Chondrocyte (in vitro differentiated cells): ENCODE measurements around the gene SPINK1. TPM values are rescaled to one million over a fixed set of nuclear protein-coding genes. Genes with fewer than 3 reads are reported as not detected.

Experiments
- DNase-seq: peaks from one replicate; pipeline ENCODE4 v3.0.0; 2021; ENCODE audit warnings: mixed read lengths, low spot score
- H3K27ac Mint-ChIP-seq: one replicate; pipeline ENCODE4 v1.8.0; 2021; ENCODE audit warnings: mild to moderate bottlenecking, moderate library complexity, mixed read lengths; ENCODE audit not compliant: unreplicated experiment
- H3K27me3 Mint-ChIP-seq: 2 replicates; pipeline ENCODE4 v1.8.0; 2021; ENCODE audit warnings: low read depth, mixed read lengths
- H3K36me3 Mint-ChIP-seq: 2 replicates; pipeline ENCODE4 v1.8.0; 2021; ENCODE audit warnings: low read depth, mixed read lengths
- H3K4me1 Mint-ChIP-seq: 2 replicates; pipeline ENCODE4 v1.8.0; 2021; ENCODE audit warnings: low read depth, mild to moderate bottlenecking, mixed read lengths
- H3K4me3 Mint-ChIP-seq: one replicate; pipeline ENCODE4 v1.8.0; 2021; ENCODE audit warnings: mild to moderate bottlenecking, moderate library complexity, mixed read lengths; ENCODE audit not compliant: unreplicated experiment
- H3K9me3 Mint-ChIP-seq: 2 replicates; pipeline ENCODE4 v1.8.0; 2021; ENCODE audit warnings: low read depth, mixed read lengths
- total RNA-seq: library from RNA; stranded (reverse); gene quantifications from 3 replicates; pipeline ENCODE4 v1.2.1, GENCODE V29; 2021
- TF ChIP-seq, protein P1 (sequence below): fragments of 200-600 bp; sonication (generic); IDR thresholded peaks from 2 replicates; pipeline ENCODE4 v1.5.0; 2021; ENCODE audit warnings: antibody characterized with exemption, mild to moderate bottlenecking, moderate library complexity

Gene SPINK1
- total RNA-seq, 1 donor from 2014 or later = not detected

DNA sequence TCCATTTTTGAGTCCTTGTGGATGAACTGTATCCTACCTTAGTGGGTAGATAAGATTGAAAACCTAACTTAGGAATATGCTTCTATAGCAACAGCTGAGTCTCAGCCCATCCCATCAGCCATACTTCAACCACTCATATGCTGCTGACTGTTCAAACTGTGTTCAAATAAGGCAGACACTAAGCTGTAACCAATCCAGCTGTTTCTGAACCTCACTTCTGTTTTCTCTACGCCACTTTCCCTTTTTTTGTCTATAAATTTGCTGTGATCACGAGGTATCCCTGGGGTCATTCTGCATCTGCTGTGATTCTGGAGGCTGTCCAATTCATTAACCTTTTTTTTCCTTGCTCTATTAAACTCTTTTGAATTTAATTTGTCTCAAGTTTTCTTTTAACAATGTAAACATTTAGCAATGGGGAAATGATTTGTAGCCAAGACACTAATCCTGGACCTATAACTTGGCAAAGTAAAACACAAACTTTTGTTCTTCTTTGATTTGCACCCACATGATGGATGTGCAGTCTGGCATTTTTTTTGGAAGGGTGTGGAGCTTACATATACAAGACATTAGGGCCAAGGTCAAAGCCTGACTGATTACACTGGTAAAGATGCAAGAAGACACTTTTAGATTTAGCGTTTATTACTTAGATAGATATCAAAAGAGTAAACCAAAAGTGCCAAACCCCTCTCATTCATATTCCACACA, 32.1 kb upstream of the SPINK1 start:
- no peak for DNase-seq
- Mint-ChIP-seq H3K4me3 (no peak overlapping the region), H3K36me3 (no peaks in the 10 kb centered on the region), H3K4me1 (no peaks in the 10 kb centered on the region), H3K27me3 (peaks cover 23% of the 10 kb centered on the region), H3K9me3 (no peaks in the 10 kb centered on the region), H3K27ac (no peak overlapping the region)
- TF ChIP-seq, protein P1, sequence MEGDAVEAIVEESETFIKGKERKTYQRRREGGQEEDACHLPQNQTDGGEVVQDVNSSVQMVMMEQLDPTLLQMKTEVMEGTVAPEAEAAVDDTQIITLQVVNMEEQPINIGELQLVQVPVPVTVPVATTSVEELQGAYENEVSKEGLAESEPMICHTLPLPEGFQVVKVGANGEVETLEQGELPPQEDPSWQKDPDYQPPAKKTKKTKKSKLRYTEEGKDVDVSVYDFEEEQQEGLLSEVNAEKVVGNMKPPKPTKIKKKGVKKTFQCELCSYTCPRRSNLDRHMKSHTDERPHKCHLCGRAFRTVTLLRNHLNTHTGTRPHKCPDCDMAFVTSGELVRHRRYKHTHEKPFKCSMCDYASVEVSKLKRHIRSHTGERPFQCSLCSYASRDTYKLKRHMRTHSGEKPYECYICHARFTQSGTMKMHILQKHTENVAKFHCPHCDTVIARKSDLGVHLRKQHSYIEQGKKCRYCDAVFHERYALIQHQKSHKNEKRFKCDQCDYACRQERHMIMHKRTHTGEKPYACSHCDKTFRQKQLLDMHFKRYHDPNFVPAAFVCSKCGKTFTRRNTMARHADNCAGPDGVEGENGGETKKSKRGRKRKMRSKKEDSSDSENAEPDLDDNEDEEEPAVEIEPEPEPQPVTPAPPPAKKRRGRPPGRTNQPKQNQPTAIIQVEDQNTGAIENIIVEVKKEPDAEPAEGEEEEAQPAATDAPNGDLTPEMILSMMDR = no peak

- Mint-ChIP-seq H3K4me3 (no peak overlapping the region), H3K36me3 (no peaks in the 10 kb centered on the region), H3K9me3 (no peaks in the 10 kb centered on the region), H3K27ac (no peak overlapping the region), H3K27me3 (peaks cover 23% of the 10 kb centered on the region), H3K4me1 (peaks cover 3% of the 10 kb centered on the region)
- DNase-seq = no peak
- TF ChIP-seq, protein P1 = no peak
These were observed 29.2 kb upstream of the SPINK1 start for GRCh38 chr5:147860641-147861025.

DNA sequence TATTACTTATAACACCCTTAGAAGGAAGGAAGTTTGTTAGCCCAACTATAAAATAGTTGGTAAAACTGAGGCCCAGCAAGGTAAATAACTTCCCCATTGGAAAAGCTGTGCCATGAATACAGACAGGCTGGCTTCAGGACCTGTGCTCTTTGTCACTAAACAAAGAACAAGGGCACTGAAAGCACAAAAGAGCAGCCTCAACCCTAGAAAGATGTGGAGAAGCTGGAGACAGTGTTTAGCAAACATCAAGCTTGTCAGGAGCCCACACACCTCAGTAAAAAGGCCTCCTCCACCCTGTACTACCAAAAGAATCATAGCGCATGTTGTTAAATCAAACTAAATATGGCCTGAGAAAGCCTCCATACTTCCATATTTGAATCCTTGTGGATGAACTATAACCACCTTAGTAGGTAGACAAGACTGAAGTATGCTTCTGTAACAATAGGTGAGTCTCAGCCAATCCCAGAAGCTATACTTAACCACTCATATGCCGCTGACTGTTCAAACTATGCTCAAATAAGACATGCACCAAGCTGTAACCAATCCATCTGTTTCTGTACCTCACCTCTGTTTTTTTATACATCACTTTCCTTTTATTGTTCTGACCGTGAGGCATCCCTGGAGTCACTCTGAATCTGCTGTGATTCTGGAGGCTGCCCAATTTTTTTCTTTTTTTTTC, 28.6 kb upstream of the SPINK1 start:
- Mint-ChIP-seq H3K27ac (no peak overlapping the region), H3K4me1 (peaks cover 3% of the 10 kb centered on the region), H3K4me3 (no peak overlapping the region), H3K9me3 (no peaks in the 10 kb centered on the region), H3K27me3 (peaks cover 26% of the 10 kb centered on the region), H3K36me3 (no peaks in the 10 kb centered on the region)
- DNase-seq = no peak
- TF ChIP-seq, protein P1 = no peak

DNA sequence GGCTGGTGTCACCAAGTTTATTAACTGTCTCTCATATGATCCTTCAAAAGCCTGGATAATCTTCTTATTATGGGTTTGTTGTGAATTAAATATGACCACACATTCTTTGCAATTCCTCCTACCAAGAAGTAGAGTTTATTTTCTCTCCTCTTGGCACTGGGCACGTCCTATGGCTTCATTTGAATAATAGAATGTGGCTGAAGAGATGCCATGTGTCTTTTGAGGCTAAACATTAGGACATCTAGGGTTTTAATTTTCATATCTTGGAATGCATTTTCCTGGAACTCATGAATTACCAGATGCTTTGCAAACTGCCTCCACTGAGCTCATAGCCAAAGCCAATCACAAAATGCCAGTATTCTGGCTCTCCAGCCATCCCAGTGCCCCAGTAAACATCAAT, 27.1 kb upstream of the SPINK1 start:
- Mint-ChIP-seq H3K27me3 (peaks cover 30% of the 10 kb centered on the region), H3K27ac (no peak overlapping the region), H3K9me3 (no peaks in the 10 kb centered on the region), H3K4me3 (no peak overlapping the region), H3K36me3 (no peaks in the 10 kb centered on the region), H3K4me1 (peaks cover 3% of the 10 kb centered on the region)
- DNase-seq = no peak
- TF ChIP-seq, protein P1 = no peak

GRCh38 chr5:147857302-147858129, 26.0 kb upstream of the SPINK1 start:
- DNase-seq = no peak
- TF ChIP-seq, protein P1 = peak; percentile 95
- no peaks in the 10 kb centered on the region for H3K9me3 Mint-ChIP-seq
- peaks cover 3% of the 10 kb centered on the region for H3K4me1 Mint-ChIP-seq
- H3K27me3 Mint-ChIP-seq = peaks cover 36% of the 10 kb centered on the region
- H3K36me3 Mint-ChIP-seq = no peaks in the 10 kb centered on the region
- no peak overlapping the region for H3K4me3 Mint-ChIP-seq
- no peak overlapping the region for H3K27ac Mint-ChIP-seq
